Epithelial cell of proximal tubule (primary cell): ENCODE data around the gene CD38. TPM values are rescaled to one million over a fixed set of nuclear protein-coding genes. Genes with fewer than 3 reads are reported as not detected.

Source experiments
- DNase-seq: peaks from one replicate; pipeline ENCODE4 v3.0.0-alpha.2; 2011; ENCODE audit warnings: low read depth
- H3K4me3 ChIP-seq: 2 replicates; pipeline ENCODE4 v1.5.1; 2011; ENCODE audit warnings: low read depth, mild to moderate bottlenecking, low read length
- total RNA-seq: library from RNA; depleted of rRNA; stranded (reverse); fragments of >200 nt; gene quantifications from 2 replicates; pipeline ENCODE4 v1.2.3, GENCODE V29; 2015
- TF ChIP-seq, protein P1 (sequence below): conservative IDR thresholded peaks from 2 replicates; pipeline ENCODE4 v1.5.1; 2012; ENCODE audit warnings: low read depth, mild to moderate bottlenecking, low read length

CD38 gene
- total RNA-seq, 1 donor from 2014 or later: not detected

GRCh38 chr4:15875663-15876460 is 97.7 kb downstream of the CD38 start:
- DNase-seq: no peak
- no peak overlapping the region for H3K4me3 ChIP-seq
- TF ChIP-seq, protein P1, sequence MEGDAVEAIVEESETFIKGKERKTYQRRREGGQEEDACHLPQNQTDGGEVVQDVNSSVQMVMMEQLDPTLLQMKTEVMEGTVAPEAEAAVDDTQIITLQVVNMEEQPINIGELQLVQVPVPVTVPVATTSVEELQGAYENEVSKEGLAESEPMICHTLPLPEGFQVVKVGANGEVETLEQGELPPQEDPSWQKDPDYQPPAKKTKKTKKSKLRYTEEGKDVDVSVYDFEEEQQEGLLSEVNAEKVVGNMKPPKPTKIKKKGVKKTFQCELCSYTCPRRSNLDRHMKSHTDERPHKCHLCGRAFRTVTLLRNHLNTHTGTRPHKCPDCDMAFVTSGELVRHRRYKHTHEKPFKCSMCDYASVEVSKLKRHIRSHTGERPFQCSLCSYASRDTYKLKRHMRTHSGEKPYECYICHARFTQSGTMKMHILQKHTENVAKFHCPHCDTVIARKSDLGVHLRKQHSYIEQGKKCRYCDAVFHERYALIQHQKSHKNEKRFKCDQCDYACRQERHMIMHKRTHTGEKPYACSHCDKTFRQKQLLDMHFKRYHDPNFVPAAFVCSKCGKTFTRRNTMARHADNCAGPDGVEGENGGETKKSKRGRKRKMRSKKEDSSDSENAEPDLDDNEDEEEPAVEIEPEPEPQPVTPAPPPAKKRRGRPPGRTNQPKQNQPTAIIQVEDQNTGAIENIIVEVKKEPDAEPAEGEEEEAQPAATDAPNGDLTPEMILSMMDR: no peak

DNA sequence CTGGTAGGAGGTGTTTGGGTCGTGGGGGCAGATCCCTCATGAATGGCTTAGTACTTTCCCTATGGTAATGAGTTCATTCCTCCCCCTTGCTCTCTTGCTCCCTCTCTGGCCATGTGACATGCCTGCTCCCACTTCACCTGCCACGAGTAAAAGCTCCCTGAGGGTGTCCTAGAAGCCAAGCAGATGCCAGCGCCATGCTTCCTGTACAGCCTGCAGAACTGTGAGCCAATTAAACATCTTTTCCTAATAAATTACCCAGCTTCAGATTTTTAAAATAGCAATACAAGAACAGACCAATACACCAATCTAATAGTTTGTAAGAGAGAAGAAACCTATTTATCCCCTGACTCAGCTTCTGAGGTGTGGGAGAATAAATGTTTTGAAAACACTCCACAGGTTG is 99.9 kb downstream of the CD38 start:
- DNase-seq: no peak
- TF ChIP-seq, protein P1: no peak
- no peak overlapping the region for H3K4me3 ChIP-seq

GRCh38 chr4:15881820-15882219 is 103.7 kb downstream of the CD38 start:
- TF ChIP-seq, protein P1: no peak
- no peak overlapping the region for H3K4me3 ChIP-seq
- no peak for DNase-seq

GRCh38 chr4:15882675-15883086 is 104.6 kb downstream of the CD38 start:
- TF ChIP-seq, protein P1: peak; percentile 94
- no peak for DNase-seq
- H3K4me3 ChIP-seq: no peak overlapping the region

DNA sequence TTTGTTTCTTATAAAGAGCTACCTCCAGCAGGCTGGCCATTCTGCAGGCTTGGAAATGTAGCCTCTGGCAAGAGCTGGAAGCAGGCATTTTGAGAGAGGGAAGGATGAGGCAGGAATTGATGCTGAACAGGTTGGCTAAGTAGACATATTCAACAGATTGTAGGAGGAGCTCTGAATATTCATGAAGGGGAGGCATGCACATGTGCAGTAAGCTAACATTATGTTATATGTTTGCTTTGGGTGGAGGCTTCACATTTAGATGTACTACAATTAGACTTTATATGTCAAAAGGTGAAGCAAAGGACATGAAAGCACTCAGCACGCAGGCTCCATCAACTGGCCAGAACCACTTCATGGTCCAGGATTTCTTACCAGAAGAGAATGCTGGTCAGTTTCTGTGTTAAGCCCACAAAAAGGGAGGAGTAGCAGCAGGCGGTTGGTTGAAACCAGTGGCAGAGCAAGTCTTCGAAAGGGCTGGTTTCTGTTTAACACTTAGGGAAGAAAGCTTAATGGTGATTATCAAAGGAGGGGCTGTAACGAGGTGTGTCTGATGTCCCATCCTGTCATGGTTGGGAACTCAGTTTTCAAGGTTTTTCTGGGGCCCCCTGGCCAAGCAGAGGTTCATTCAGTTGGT is 105.6 kb downstream of the CD38 start:
- DNase-seq: no peak
- TF ChIP-seq, protein P1: no peak
- H3K4me3 ChIP-seq: no peak overlapping the region

DNA sequence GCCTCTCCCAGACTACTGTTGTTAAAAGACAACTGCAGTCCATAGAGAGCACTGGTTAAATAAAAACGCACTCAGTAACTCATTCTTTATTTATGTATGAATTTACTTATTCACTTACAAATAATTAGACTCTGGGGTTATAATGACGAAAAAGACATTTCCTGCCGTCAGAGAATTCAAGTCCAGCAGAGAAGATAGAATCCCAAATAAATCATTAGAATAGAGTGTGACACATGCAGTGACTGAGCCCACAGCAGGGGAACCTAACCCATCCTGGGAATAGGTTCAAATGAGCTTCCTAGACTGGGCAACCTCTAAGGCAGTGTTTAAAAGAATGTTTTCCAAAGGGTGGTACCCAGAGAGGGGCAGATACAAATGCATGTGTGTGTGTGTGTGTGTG is 106.5 kb downstream of the CD38 start:
- TF ChIP-seq, protein P1: no peak
- no peak overlapping the region for H3K4me3 ChIP-seq
- no peak for DNase-seq
